ENCODE data around the gene TRPM5. TPM values are rescaled to one million over a fixed set of nuclear protein-coding genes. Genes with fewer than 3 reads are reported as not detected.

The TRPM5 gene
- total RNA-seq, 1 donor from 2014 or later, result not detected

DNA sequence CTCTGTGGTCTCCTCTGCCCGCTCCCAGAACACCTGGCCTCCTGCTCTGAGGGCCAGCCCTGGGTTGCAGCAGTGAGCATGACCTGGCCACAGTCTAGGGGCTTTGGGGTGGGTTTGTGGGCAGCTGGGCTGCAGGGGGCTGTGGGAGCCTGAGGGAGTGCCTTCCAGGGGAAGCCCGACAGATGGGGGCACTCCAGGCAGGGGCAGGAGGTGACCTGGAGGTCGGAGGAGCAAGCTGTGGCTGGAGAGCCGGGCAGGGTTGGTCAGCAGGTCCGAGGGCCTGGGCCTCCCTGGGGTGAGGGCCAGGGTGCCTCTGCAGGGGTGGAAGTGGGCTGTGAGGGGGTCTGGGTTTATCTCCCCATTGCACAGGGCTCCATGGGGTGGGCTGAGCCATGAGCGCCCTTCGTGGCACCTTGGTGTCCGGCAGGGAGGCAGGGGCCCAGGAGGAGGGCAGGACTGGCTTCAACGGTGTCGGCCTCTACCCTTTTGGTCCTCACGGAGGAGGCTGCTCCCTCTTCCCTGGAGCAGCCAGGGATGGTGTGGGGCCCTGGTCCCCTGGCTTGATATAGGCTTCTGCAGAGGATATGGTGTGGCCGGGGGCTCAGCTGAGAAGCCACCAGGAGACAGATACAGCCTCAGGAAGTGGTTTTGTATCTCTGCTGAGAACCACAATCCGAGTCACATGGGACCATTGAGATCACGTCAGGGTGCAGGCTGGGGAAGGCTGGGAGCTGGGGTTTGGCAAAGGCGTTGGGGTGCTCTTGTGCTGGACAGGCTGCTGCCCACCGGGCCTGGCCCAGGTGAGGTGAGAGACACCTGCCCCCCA lies 22.8 kb upstream of the TRPM5 start:
- TF ChIP-seq, protein P1, sequence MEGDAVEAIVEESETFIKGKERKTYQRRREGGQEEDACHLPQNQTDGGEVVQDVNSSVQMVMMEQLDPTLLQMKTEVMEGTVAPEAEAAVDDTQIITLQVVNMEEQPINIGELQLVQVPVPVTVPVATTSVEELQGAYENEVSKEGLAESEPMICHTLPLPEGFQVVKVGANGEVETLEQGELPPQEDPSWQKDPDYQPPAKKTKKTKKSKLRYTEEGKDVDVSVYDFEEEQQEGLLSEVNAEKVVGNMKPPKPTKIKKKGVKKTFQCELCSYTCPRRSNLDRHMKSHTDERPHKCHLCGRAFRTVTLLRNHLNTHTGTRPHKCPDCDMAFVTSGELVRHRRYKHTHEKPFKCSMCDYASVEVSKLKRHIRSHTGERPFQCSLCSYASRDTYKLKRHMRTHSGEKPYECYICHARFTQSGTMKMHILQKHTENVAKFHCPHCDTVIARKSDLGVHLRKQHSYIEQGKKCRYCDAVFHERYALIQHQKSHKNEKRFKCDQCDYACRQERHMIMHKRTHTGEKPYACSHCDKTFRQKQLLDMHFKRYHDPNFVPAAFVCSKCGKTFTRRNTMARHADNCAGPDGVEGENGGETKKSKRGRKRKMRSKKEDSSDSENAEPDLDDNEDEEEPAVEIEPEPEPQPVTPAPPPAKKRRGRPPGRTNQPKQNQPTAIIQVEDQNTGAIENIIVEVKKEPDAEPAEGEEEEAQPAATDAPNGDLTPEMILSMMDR (IDR thresholded peaks at IDR 0.05), result no peak
- intact Hi-C loops (cut with DNase I), result no loop called here
- no peaks in the 10 kb centered on the region for H3K9me3 ChIP-seq
- DNase-seq (ENCODE audit: low spot score in 2 of 2), result peak in 1 of 2 donors; percentile 60
- H3K4me3 ChIP-seq, result no peak overlapping the region
- H3K27ac ChIP-seq, result no peak overlapping the region
- H3K36me3 ChIP-seq, result no peaks in the 10 kb centered on the region
- no peaks in the 10 kb centered on the region for H3K4me1 ChIP-seq
- H3K27me3 ChIP-seq, result no peaks in the 10 kb centered on the region

DNA sequence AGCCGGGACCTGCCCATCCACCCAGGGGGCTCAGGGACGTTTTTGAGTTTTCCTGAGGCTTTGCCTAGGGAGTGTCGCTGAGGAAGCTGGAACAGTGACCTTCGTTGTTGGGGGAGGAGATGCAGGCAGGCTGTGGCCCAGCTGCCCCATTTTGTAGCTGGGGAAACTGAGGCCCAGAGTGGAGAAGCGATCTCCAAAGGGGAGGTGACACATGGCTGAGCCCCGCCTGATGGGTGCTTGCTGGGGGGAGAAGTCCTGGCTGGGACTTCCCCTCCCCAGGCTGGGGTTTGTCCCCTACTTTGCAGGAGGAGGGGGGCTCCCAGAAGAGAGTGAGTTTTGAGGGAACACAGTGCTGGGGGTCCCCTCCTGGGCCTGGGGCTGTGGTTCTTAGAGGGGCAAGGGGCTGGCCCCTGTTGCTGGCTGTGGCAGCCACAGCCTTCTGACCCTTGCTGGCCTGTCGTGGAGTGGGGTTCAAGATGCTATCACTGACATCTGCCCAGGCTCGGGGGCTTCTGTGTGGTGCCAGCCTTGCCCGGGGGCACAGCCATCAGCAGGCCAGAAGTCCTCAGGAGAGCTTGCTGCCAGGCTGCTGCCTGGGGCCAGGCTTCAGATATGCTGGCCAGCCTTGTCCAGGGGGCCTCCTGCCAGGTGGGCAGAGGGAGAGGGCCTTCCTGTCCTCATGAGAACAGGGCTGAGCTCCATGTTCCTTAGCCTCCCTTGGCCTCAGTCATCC lies 21.9 kb upstream of the TRPM5 start:
- TF ChIP-seq, protein P1 (IDR thresholded peaks at IDR 0.05), result no peak
- intact Hi-C loops (cut with DNase I), result no loop called here
- Histone ChIP-seq H3K36me3 (no peaks in the 10 kb centered on the region), H3K27me3 (no peaks in the 10 kb centered on the region), H3K27ac (no peak overlapping the region), H3K4me3 (no peak overlapping the region), H3K9me3 (no peaks in the 10 kb centered on the region), H3K4me1 (no peaks in the 10 kb centered on the region)
- peak in 1 of 2 donors; percentile 37 for DNase-seq (ENCODE audit: low spot score in 2 of 2)

- H3K36me3 ChIP-seq, result no peaks in the 10 kb centered on the region
- DNase-seq (ENCODE audit: low spot score in 2 of 2), result peak in 1 of 2 donors; percentile 50
- no peak overlapping the region for H3K4me3 ChIP-seq
- no peaks in the 10 kb centered on the region for H3K27me3 ChIP-seq
- no peaks in the 10 kb centered on the region for H3K9me3 ChIP-seq
- TF ChIP-seq, protein P1 (IDR thresholded peaks at IDR 0.05), result no peak
- intact Hi-C loops (cut with DNase I), result no loop called here
- no peaks in the 10 kb centered on the region for H3K4me1 ChIP-seq
- H3K27ac ChIP-seq, result no peak overlapping the region
Observed at GRCh38 chr11:2465202-2466068, 21.1 kb upstream of the TRPM5 start.

DNA sequence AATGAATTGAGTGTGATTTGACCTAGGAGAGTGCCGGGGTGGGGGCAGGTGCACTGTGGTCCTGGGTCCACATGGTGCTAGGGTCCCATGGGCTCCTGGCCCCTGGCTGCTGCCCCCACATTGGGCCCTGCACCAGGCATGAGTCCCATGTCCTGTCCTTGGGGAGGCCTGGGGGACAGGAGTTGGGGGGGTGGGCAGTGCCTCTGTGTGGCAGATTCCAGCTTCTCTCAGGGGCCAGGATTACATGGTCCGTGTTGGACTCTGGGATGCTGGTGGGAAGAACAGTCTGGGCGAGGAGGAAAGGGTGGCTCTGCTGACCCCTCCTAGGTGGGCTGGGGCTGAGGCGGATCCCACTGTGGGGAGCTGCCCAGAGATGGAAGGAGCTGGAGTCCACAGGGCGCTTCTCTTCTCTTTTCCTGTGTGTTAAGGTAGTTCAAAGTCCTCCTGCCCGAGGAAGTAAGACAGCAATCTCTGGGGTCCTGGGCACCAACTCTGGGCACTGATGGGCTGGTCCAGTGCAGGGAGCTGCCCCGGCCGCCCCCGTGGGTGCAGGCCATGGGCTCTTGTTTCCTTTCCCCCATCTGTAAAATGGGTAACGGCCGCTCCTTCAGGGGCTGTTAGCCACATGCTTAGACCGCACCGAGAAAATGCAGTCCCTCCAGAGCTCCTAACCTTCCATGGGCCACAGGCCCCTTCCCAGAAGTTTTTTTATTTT lies 20.3 kb upstream of the TRPM5 start:
- no peak for DNase-seq (ENCODE audit: low spot score in 2 of 2)
- TF ChIP-seq, protein P1 (IDR thresholded peaks at IDR 0.05), result no peak
- intact Hi-C loops (cut with DNase I), result no loop called here
- H3K27me3 ChIP-seq, result no peaks in the 10 kb centered on the region
- H3K27ac ChIP-seq, result no peak overlapping the region
- no peaks in the 10 kb centered on the region for H3K4me1 ChIP-seq
- H3K36me3 ChIP-seq, result no peaks in the 10 kb centered on the region
- H3K4me3 ChIP-seq, result no peak overlapping the region
- H3K9me3 ChIP-seq, result no peaks in the 10 kb centered on the region

DNA sequence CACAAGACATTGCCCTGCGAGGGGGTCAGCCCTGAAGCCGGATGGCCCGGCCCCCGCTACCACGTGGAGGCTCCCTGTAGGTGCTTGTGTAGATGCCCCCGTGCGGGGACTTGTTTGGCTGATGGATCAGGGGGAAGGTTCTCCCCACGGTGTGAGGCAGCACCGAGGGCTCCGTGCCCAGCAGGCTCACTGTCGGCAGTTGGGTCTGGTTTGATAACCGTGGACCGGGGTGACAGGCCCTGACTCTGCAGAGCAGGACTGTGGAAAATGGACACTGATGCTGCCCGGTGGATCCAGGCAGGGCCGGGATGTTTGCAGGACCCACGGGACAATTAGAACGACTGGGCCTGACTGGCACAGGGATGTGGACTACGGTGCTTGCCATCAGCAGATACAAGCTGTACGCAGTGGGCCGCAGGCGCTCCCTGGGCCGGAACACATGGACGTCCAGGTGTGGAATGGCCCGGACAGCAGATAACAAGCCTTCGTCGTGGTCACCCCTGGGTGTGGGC lies 19.5 kb upstream of the TRPM5 start:
- no peak overlapping the region for H3K27ac ChIP-seq
- intact Hi-C loops (cut with DNase I), result no loop called here
- DNase-seq (ENCODE audit: low spot score in 2 of 2), result no peak
- no peak overlapping the region for H3K4me3 ChIP-seq
- no peaks in the 10 kb centered on the region for H3K4me1 ChIP-seq
- H3K9me3 ChIP-seq, result no peaks in the 10 kb centered on the region
- H3K27me3 ChIP-seq, result no peaks in the 10 kb centered on the region
- TF ChIP-seq, protein P1 (IDR thresholded peaks at IDR 0.05), result no peak
- no peaks in the 10 kb centered on the region for H3K36me3 ChIP-seq

All from ascending aorta (tissue), 2 donors.